Sigmoid colon (tissue), 7 donors: Measurements from ENCODE around the gene SCLY. TPM values are rescaled to one million over a fixed set of nuclear protein-coding genes. Genes with fewer than 3 reads are reported as not detected.

Source experiments
- DNase-seq: peaks from one replicate; pipeline ENCODE4 v3.0.0-alpha.2; 2019
- H3K27ac ChIP-seq, 4 donors: fragments of 200-600 bp; sonication (generic); one replicate each; pipeline ENCODE4 v1.5.1; 2016 to 2019; ENCODE audit warnings: mild to moderate bottlenecking in 1 of 4
- H3K27me3 ChIP-seq, 3 donors: fragments of 200-600 bp; sonication (generic); one replicate each; pipeline ENCODE4 v1.5.1; 2019; ENCODE audit warnings: mild to moderate bottlenecking in 1 of 3
- H3K36me3 ChIP-seq, 4 donors: fragments of 200-600 bp; sonication (generic); one replicate each; pipeline ENCODE4 v1.5.1; 2016 to 2019
- H3K4me1 ChIP-seq, 4 donors: fragments of 200-600 bp; sonication (generic); one replicate each; pipeline ENCODE4 v1.5.1; 2017 to 2019
- H3K4me3 ChIP-seq, 4 donors: fragments of 200-600 bp; sonication (generic); one replicate each; pipeline ENCODE4 v1.5.1; 2017 to 2019; ENCODE audit warnings: mild to moderate bottlenecking in 2 of 4, moderate library complexity in 1 of 4
- H3K9me3 ChIP-seq, 4 donors: fragments of 200-600 bp in 3 of 4; sonication (generic) in 3 of 4; one replicate each; pipeline versions ENCODE4 v1.5.1 to v1.6.1; 2013 to 2019
- CTCF ChIP-seq, 4 experiments: fragments of 450-650 bp in 3 of 4; fragments of 200-600 bp in 1 of 4; IDR thresholded peaks; one replicate each; pipeline ENCODE4 v1.5.1; 2016 to 2019; ENCODE audit warnings: antibody characterized with exemption in 4 of 4, mild to moderate bottlenecking in 3 of 4, moderate library complexity in 2 of 4
- EP300 ChIP-seq, 4 donors: sonication (generic); formaldehyde crosslinking; IDR thresholded peaks; one replicate each; pipeline ENCODE4 v1.6.1; 2017; ENCODE audit warnings: antibody characterized with exemption in 4 of 4
- POLR2A ChIP-seq, 2 donors: fragments of 450-650 bp; IDR thresholded peaks; one replicate each; pipeline ENCODE4 v1.6.1; 2016; ENCODE audit warnings: antibody characterized with exemption in 2 of 2, mild to moderate bottlenecking in 2 of 2, moderate library complexity in 2 of 2
- POLR2AphosphoS5 ChIP-seq, 4 donors: sonication (generic); formaldehyde crosslinking; IDR thresholded peaks; one replicate each; pipeline ENCODE4 v1.6.1; 2017; ENCODE audit warnings: antibody characterized with exemption in 4 of 4
- WGBS, 2 donors: extraction: QIAGEN DNeasy Blood & Tissue Kit; methylation state at CpG; one replicate each; pipeline ENCODE4 v1.1.7; 2013; 5-methylcytosine and 5-hydroxymethylcytosine counted together
- intact Hi-C: fragments of 100-400 bp; cut with DNase I; formaldehyde crosslinking; loops from one replicate; pipeline ENCODE4 v1.15.1; 2023
- polyA plus RNA-seq, 3 donors: library from polyadenylated mRNA; stranded (reverse); fragments of 200-250 nt; gene quantifications; one replicate each; pipeline ENCODE4 v1.2.3, GENCODE V29; 2013
- total RNA-seq, 4 donors: library from RNA; depleted of rRNA; stranded (reverse); fragments of >200 nt; gene quantifications; one replicate each; pipeline ENCODE4 v1.1.0, GENCODE V29; 2016
- donor health status: healthy with polysubstance abuse.
- donor health status: Bipolar disorder and iron deficiency.
- donor health status: healthy.

Gene SCLY
- total and polyA plus RNA-seq, 7 donors = 5.4 to 19.5 (median 10.9) TPM

- Histone ChIP-seq H3K36me3 (no peaks in the 10 kb centered on the region), H3K27me3 (no peaks in the 10 kb centered on the region), H3K4me3 (no peak overlapping the region), H3K9me3 (no peaks in the 10 kb centered on the region), H3K4me1 (no peaks in the 10 kb centered on the region), H3K27ac (no peak overlapping the region)
- intact Hi-C loops = no loop called here
- TF ChIP-seq EP300 (IDR thresholded peaks at IDR 0.05) (no peak), POLR2AphosphoS5 (IDR thresholded peaks at IDR 0.05) (no peak), CTCF (IDR thresholded peaks at IDR 0.05) (no peak), POLR2A (IDR thresholded peaks at IDR 0.05) (no peak)
- 95 to 96% methylated on average over 12 of the region's 12 CpGs for WGBS, 2 donors
- DNase-seq = no peak
Observed at GRCh38 chr2:238092486-238093035, 31.8 kb downstream of the SCLY start.

- no peaks in the 10 kb centered on the region for H3K4me1 ChIP-seq
- no peaks in the 10 kb centered on the region for H3K36me3 ChIP-seq
- no peak overlapping the region for H3K27ac ChIP-seq
- no peak for TF ChIP-seq CTCF (IDR thresholded peaks at IDR 0.05)
- TF ChIP-seq POLR2A (IDR thresholded peaks at IDR 0.05) = no peak
- TF ChIP-seq EP300 (IDR thresholded peaks at IDR 0.05) = no peak
- TF ChIP-seq POLR2AphosphoS5 (IDR thresholded peaks at IDR 0.05) = no peak
- no peak for DNase-seq
- no peaks in the 10 kb centered on the region for H3K27me3 ChIP-seq
- H3K4me3 ChIP-seq = no peak overlapping the region
- WGBS, 2 donors = 92% methylated on average over 26 of the region's 26 CpGs
- intact Hi-C loops = no loop called here
- H3K9me3 ChIP-seq = no peaks in the 10 kb centered on the region
Observed at GRCh38 chr2:238093181-238094140, 32.7 kb downstream of the SCLY start.

- Histone ChIP-seq H3K27me3 (no peaks in the 10 kb centered on the region), H3K4me3 (no peak overlapping the region), H3K9me3 (no peaks in the 10 kb centered on the region), H3K36me3 (no peaks in the 10 kb centered on the region), H3K27ac (no peak overlapping the region), H3K4me1 (no peaks in the 10 kb centered on the region)
- DNase-seq = no peak
- WGBS, 2 donors = 93 to 95% methylated on average over 17 of the region's 17 CpGs
- TF ChIP-seq CTCF (IDR thresholded peaks at IDR 0.05) (no peak), POLR2AphosphoS5 (IDR thresholded peaks at IDR 0.05) (no peak), EP300 (IDR thresholded peaks at IDR 0.05) (no peak), POLR2A (IDR thresholded peaks at IDR 0.05) (no peak)
- intact Hi-C loops = no loop called here
Observed at GRCh38 chr2:238094438-238095022, 33.7 kb downstream of the SCLY start.

GRCh38 chr2:238095143-238095542, 34.3 kb downstream of the SCLY start:
- H3K36me3 ChIP-seq = no peaks in the 10 kb centered on the region
- H3K27me3 ChIP-seq = no peaks in the 10 kb centered on the region
- WGBS, 2 donors = 84 to 87% methylated on average over 7 of the region's 7 CpGs
- H3K9me3 ChIP-seq = no peaks in the 10 kb centered on the region
- no peaks in the 10 kb centered on the region for H3K4me1 ChIP-seq
- TF ChIP-seq POLR2AphosphoS5 (IDR thresholded peaks at IDR 0.05) (no peak), CTCF (IDR thresholded peaks at IDR 0.05) (no peak), POLR2A (IDR thresholded peaks at IDR 0.05) (no peak)
- no peak overlapping the region for H3K27ac ChIP-seq
- intact Hi-C loops = no loop called here
- H3K4me3 ChIP-seq = no peak overlapping the region
- no peak for DNase-seq
